Activated CD4-positive, alpha-beta memory T cell treated with anti-CD3 and anti-CD28 coated beads for 36 hours (primary cell): ENCODE data around the gene MICAL1. TPM values are rescaled to one million over a fixed set of nuclear protein-coding genes. Genes with fewer than 3 reads are reported as not detected.
A peak's percentile ranks its signal among the peaks of the same experiment; 100 is the strongest.
"Not testable (repeated sequence)": the region's sequence is repeated elsewhere in the genome, so short reads cannot be mapped to it uniquely, and the experiment has no call there.

Source experiments
- CTCF ChIA-PET: fragments of 350-600 bp; sonication (Branson Sonifier 250); formaldehyde crosslinking; loops from one replicate; lab custom pipeline; 2021; ENCODE audit warnings: antibody characterized with exemption, inconsistent platforms; lab: Charles Lee
- POLR2A ChIA-PET: fragments of 350-600 bp; sonication (Branson Sonifier 250); formaldehyde crosslinking; loops from one replicate; lab custom pipeline; 2021; ENCODE audit warnings: antibody characterized with exemption; lab: Charles Lee
- DNase-seq: peaks from one replicate; pipeline ENCODE4 v3.0.0-alpha.2; 2020
- H3K27ac Mint-ChIP-seq: one replicate; pipeline ENCODE4 v1.8.0; 2021; ENCODE audit warnings: mixed read lengths
- H3K27me3 Mint-ChIP-seq: one replicate; pipeline ENCODE4 v1.8.0; 2021; ENCODE audit warnings: mixed read lengths
- H3K36me3 Mint-ChIP-seq: one replicate; pipeline ENCODE4 v1.8.0; 2021; ENCODE audit warnings: mixed read lengths
- H3K4me1 Mint-ChIP-seq: one replicate; pipeline ENCODE4 v1.8.0; 2021; ENCODE audit warnings: low read depth, mixed read lengths
- H3K4me3 Mint-ChIP-seq: one replicate; pipeline ENCODE4 v1.8.0; 2021; ENCODE audit warnings: mild to moderate bottlenecking, mixed read lengths
- H3K9me3 Mint-ChIP-seq: one replicate; pipeline ENCODE4 v1.8.0; 2021; ENCODE audit warnings: mixed read lengths
- intact Hi-C: fragments of 100-400 bp; cut with micrococcal nuclease; formaldehyde crosslinking; loops from one replicate; pipeline ENCODE4 v1.15.1; 2023
- total RNA-seq, 2 experiments: library from RNA; stranded (reverse); gene quantifications; one replicate each; pipeline ENCODE4 v1.2.3, GENCODE V29; 2021

MICAL1 gene
- total RNA-seq, 2 experiments from 2014 or later, result 39.4 to 45.0 TPM

- ChIA-PET POLR2A (no interaction called here), CTCF (no interaction called here)
- peaks cover 81% of the 10 kb centered on the region for H3K4me1 Mint-ChIP-seq
- H3K27me3 Mint-ChIP-seq, result no peaks in the 10 kb centered on the region
- H3K27ac Mint-ChIP-seq, result peak overlapping the region; percentile 72
- no peak overlapping the region for H3K4me3 Mint-ChIP-seq
- H3K9me3 Mint-ChIP-seq, result no peaks in the 10 kb centered on the region
- intact Hi-C loops, result loop anchor here (1.0 kb wide), 1 partner anchor 8 kb away; the partner anchor contains the start of gene ZBTB24
- DNase-seq, result no peak
- peaks cover 73% of the 10 kb centered on the region for H3K36me3 Mint-ChIP-seq
Observed at GRCh38 chr6:109474995-109475394, 19.4 kb upstream of the MICAL1 start.

GRCh38 chr6:109473120-109473519, 17.5 kb upstream of the MICAL1 start:
- intact Hi-C loops, result no loop called here
- POLR2A ChIA-PET, result interaction anchor here (1.0 to 1.7 kb wide), 3 partner anchors 9 to 18 kb away, joined by 3 to 4 read pairs (median 3); partner anchors contain the start of gene MICAL1

GRCh38 chr6:109472132-109472995, 16.8 kb upstream of the MICAL1 start:
- no peak for DNase-seq
- intact Hi-C loops, result loop anchor here (1.0 kb wide), 1 partner anchor 14 kb away; no protein-coding TSS in a partner anchor
- peak overlapping the region; percentile 68 for H3K27ac Mint-ChIP-seq
- ChIA-PET CTCF (interaction anchor here (1.7 kb wide), 1 partner anchor 9 kb away, joined by 6 read pairs; no protein-coding TSS in a partner anchor), POLR2A (interaction anchor here (1.0 to 1.7 kb wide), 3 partner anchors 10 to 17 kb away, joined by 3 to 4 read pairs (median 3); partner anchors contain the start of gene MICAL1)
- H3K36me3 Mint-ChIP-seq, result peaks cover 76% of the 10 kb centered on the region
- H3K9me3 Mint-ChIP-seq, result no peaks in the 10 kb centered on the region
- H3K27me3 Mint-ChIP-seq, result no peaks in the 10 kb centered on the region
- no peak overlapping the region for H3K4me3 Mint-ChIP-seq
- H3K4me1 Mint-ChIP-seq, result peaks cover 73% of the 10 kb centered on the region

More at GRCh38 chr6:109473120-109473519, 17.5 kb upstream of the MICAL1 start:
- Mint-ChIP-seq H3K27ac (no peak overlapping the region), H3K36me3 (peaks cover 75% of the 10 kb centered on the region), H3K9me3 (no peaks in the 10 kb centered on the region), H3K4me3 (no peak overlapping the region), H3K4me1 (peaks cover 75% of the 10 kb centered on the region), H3K27me3 (no peaks in the 10 kb centered on the region)
- CTCF ChIA-PET, result interaction anchor here (0.6 to 1.7 kb wide), 2 partner anchors 9 to 90 kb away, joined by 3 to 6 read pairs; no protein-coding TSS in a partner anchor
- no peak for DNase-seq

GRCh38 chr6:109471105-109471810, 15.7 kb upstream of the MICAL1 start:
- Mint-ChIP-seq H3K4me3 (no peak overlapping the region), H3K36me3 (peaks cover 78% of the 10 kb centered on the region), H3K9me3 (no peaks in the 10 kb centered on the region), H3K4me1 (peaks cover 72% of the 10 kb centered on the region), H3K27me3 (no peaks in the 10 kb centered on the region), H3K27ac (peak overlapping the region; percentile 68)
- no peak for DNase-seq
- POLR2A ChIA-PET, result interaction anchor here (3.0 kb wide), 1 partner anchor 12 kb away, joined by 11 read pairs; no protein-coding TSS in a partner anchor
- CTCF ChIA-PET, result no interaction called here
- intact Hi-C loops, result no loop called here

- intact Hi-C loops, result no loop called here
- H3K9me3 Mint-ChIP-seq, result no peaks in the 10 kb centered on the region
- H3K4me3 Mint-ChIP-seq, result no peak overlapping the region
- no peak overlapping the region for H3K27ac Mint-ChIP-seq
- no peaks in the 10 kb centered on the region for H3K27me3 Mint-ChIP-seq
- H3K4me1 Mint-ChIP-seq, result peaks cover 72% of the 10 kb centered on the region
- POLR2A ChIA-PET, result interaction anchor here (3.0 kb wide), 1 partner anchor 10 kb away, joined by 11 read pairs; no protein-coding TSS in a partner anchor
- H3K36me3 Mint-ChIP-seq, result peaks cover 79% of the 10 kb centered on the region
- CTCF ChIA-PET, result interaction anchor here (1.3 kb wide), 1 partner anchor 570 kb away, joined by 4 read pairs; no protein-coding TSS in a partner anchor
- DNase-seq, result no peak
Observed at GRCh38 chr6:109469591-109470189, 14.1 kb upstream of the MICAL1 start.

GRCh38 chr6:109467696-109468095, 12.1 kb upstream of the MICAL1 start:
- peak overlapping the region; percentile 6 for H3K27ac Mint-ChIP-seq
- H3K4me1 Mint-ChIP-seq, result peaks cover 67% of the 10 kb centered on the region
- CTCF ChIA-PET, result no interaction called here
- intact Hi-C loops, result no loop called here
- peaks cover 75% of the 10 kb centered on the region for H3K36me3 Mint-ChIP-seq
- DNase-seq, result no peak
- H3K4me3 Mint-ChIP-seq, result no peak overlapping the region
- POLR2A ChIA-PET, result no interaction called here
- H3K9me3 Mint-ChIP-seq, result no peaks in the 10 kb centered on the region
- H3K27me3 Mint-ChIP-seq, result no peaks in the 10 kb centered on the region

GRCh38 chr6:109466212-109466923, 10.8 kb upstream of the MICAL1 start:
- CTCF ChIA-PET, result no interaction called here
- H3K36me3 Mint-ChIP-seq, result peaks cover 74% of the 10 kb centered on the region
- H3K27ac Mint-ChIP-seq, result peak overlapping the region; percentile 23

GRCh38 chr6:109465772-109466171, 10.2 kb upstream of the MICAL1 start:
- intact Hi-C loops, result no loop called here
- POLR2A ChIA-PET, result interaction anchor here (1.1 kb wide), 1 partner anchor 15 kb away, joined by 3 read pairs; no protein-coding TSS in a partner anchor
- Mint-ChIP-seq H3K27me3 (no peaks in the 10 kb centered on the region), H3K4me1 (peaks cover 58% of the 10 kb centered on the region), H3K9me3 (peaks cover 4% of the 10 kb centered on the region), H3K4me3 (no peak overlapping the region), H3K27ac (peak overlapping the region; percentile 23), H3K36me3 (peaks cover 74% of the 10 kb centered on the region)
- CTCF ChIA-PET, result no interaction called here
- DNase-seq, result no peak

More at GRCh38 chr6:109466212-109466923, 10.8 kb upstream of the MICAL1 start:
- no peak for DNase-seq
- POLR2A ChIA-PET, result interaction anchor here (1.1 kb wide), 1 partner anchor 14 kb away, joined by 3 read pairs; no protein-coding TSS in a partner anchor
- H3K4me1 Mint-ChIP-seq, result peaks cover 63% of the 10 kb centered on the region
- H3K9me3 Mint-ChIP-seq, result peaks cover 4% of the 10 kb centered on the region
- H3K27me3 Mint-ChIP-seq, result no peaks in the 10 kb centered on the region
- H3K4me3 Mint-ChIP-seq, result no peak overlapping the region
- intact Hi-C loops, result no loop called here

GRCh38 chr6:109461733-109462526, 6.4 kb upstream of the MICAL1 start:
- POLR2A ChIA-PET, result interaction anchor here (0.8 kb wide), 1 partner anchor 11 kb away, joined by 3 read pairs; no protein-coding TSS in a partner anchor
- Mint-ChIP-seq H3K27me3 (no peaks in the 10 kb centered on the region), H3K9me3 (peaks cover 4% of the 10 kb centered on the region), H3K36me3 (peaks cover 46% of the 10 kb centered on the region), H3K4me1 (peaks cover 72% of the 10 kb centered on the region), H3K4me3 (no peak overlapping the region), H3K27ac (peak overlapping the region; percentile 50)
- CTCF ChIA-PET, result no interaction called here
- intact Hi-C loops, result no loop called here
- no peak for DNase-seq

- H3K9me3 Mint-ChIP-seq, POLR2A ChIA-PET, H3K27me3 Mint-ChIP-seq, intact Hi-C loops, DNase-seq, H3K4me3 Mint-ChIP-seq: not testable (repeated sequence)
- CTCF ChIA-PET, result interaction anchor here (1.4 kb wide), 1 partner anchor 18 kb away, joined by 3 read pairs; no protein-coding TSS in a partner anchor
- H3K36me3 Mint-ChIP-seq, result peaks cover 42% of the 10 kb centered on the region
- H3K4me1 Mint-ChIP-seq, result peaks cover 74% of the 10 kb centered on the region
- peak overlapping the region; percentile 43 for H3K27ac Mint-ChIP-seq
Observed at GRCh38 chr6:109461205-109461604, 5.6 kb upstream of the MICAL1 start.
